Left ventricle myocardium inferior (tissue), 1 donor: Measurements from ENCODE around the gene TECPR2. TPM values are rescaled to one million over a fixed set of nuclear protein-coding genes. Genes with fewer than 3 reads are reported as not detected.
A peak's percentile ranks its signal among the peaks of the same experiment; 100 is the strongest.
"Not testable (repeated sequence)": the region's sequence is repeated elsewhere in the genome, so short reads cannot be mapped to it uniquely, and the experiment has no call there.

Experiments
- DNase-seq: peaks from one replicate; pipeline ENCODE4 v3.0.0-alpha.2; 2020
- H3K27ac ChIP-seq: fragments of 200-600 bp; replicated peaks from 2 replicates; pipeline ENCODE4 v1.8.0; 2021
- H3K27me3 ChIP-seq: fragments of 200-600 bp; 2 replicates; pipeline ENCODE4 v1.8.0; 2021; ENCODE audit warnings: low read depth
- H3K36me3 ChIP-seq: fragments of 200-600 bp; 2 replicates; pipeline ENCODE4 v1.8.0; 2021
- H3K4me1 ChIP-seq: fragments of 200-600 bp; 2 replicates; pipeline ENCODE4 v1.8.0; 2021
- H3K4me3 ChIP-seq: fragments of 200-600 bp; 2 replicates; pipeline ENCODE4 v1.8.0; 2021; ENCODE audit warnings: mild to moderate bottlenecking, moderate library complexity
- H3K9me3 ChIP-seq: fragments of 200-600 bp; replicated peaks from 2 replicates; pipeline ENCODE4 v1.8.0; 2021
- CTCF ChIP-seq: fragments of 200-600 bp; IDR thresholded peaks from 2 replicates; pipeline ENCODE4 v1.8.0; 2021; ENCODE audit warnings: antibody characterized with exemption, mild to moderate bottlenecking, borderline replicate concordance
- intact Hi-C: fragments of 100-400 bp; cut with micrococcal nuclease; formaldehyde crosslinking; loops from one replicate; pipeline ENCODE4 v1.11.0; 2022
- total RNA-seq: library from RNA; stranded (reverse); fragmentation: NEBNext Ultra II Directional; extraction: Animal tissue kit (Norgen Biotek cat#: 25700); gene quantifications from one replicate; pipeline ENCODE4 v1.2.1, GENCODE V29; 2021
- donor health status: DM: no; HTN: yes; CAD: no; lungs with severe emphysema.

The TECPR2 gene
- total RNA-seq, 1 donor from 2014 or later = 20.0 TPM

- Histone ChIP-seq H3K36me3 (no peaks in the 10 kb centered on the region), H3K9me3 (no peaks in the 10 kb centered on the region), H3K27me3 (no peaks in the 10 kb centered on the region), H3K27ac (no peak overlapping the region), H3K4me1 (no peaks in the 10 kb centered on the region), H3K4me3 (no peak overlapping the region)
- TF ChIP-seq CTCF = no peak
- intact Hi-C loops = no loop called here
- DNase-seq = no peak
Observed at GRCh38 chr14:102532204-102532658, 169.5 kb downstream of the TECPR2 start.

GRCh38 chr14:102537981-102538601 lies 175.3 kb downstream of the TECPR2 start:
- TF ChIP-seq CTCF = no peak
- H3K27ac ChIP-seq = no peak overlapping the region
- intact Hi-C loops = no loop called here
- H3K4me1 ChIP-seq = peaks cover 17% of the 10 kb centered on the region
- H3K9me3 ChIP-seq = no peaks in the 10 kb centered on the region
- no peaks in the 10 kb centered on the region for H3K36me3 ChIP-seq
- DNase-seq = no peak
- H3K27me3 ChIP-seq = peaks cover 14% of the 10 kb centered on the region
- no peak overlapping the region for H3K4me3 ChIP-seq

GRCh38 chr14:102538602-102539543 lies 176.1 kb downstream of the TECPR2 start:
- intact Hi-C loops = no loop called here
- H3K36me3 ChIP-seq = no peaks in the 10 kb centered on the region
- no peak for DNase-seq

GRCh38 chr14:102539544-102540314 lies 177.0 kb downstream of the TECPR2 start:
- peak; percentile 72 for DNase-seq
- Histone ChIP-seq H3K27ac (no peak overlapping the region), H3K4me1 (peaks cover 24% of the 10 kb centered on the region), H3K36me3 (no peaks in the 10 kb centered on the region), H3K27me3 (peaks cover 30% of the 10 kb centered on the region), H3K4me3 (no peak overlapping the region), H3K9me3 (no peaks in the 10 kb centered on the region)
- no peak for TF ChIP-seq CTCF
- intact Hi-C loops = no loop called here

More at GRCh38 chr14:102538602-102539543, 176.1 kb downstream of the TECPR2 start:
- Histone ChIP-seq H3K9me3 (no peaks in the 10 kb centered on the region), H3K27ac (no peak overlapping the region), H3K4me3 (no peak overlapping the region), H3K4me1 (peaks cover 17% of the 10 kb centered on the region), H3K27me3 (peaks cover 22% of the 10 kb centered on the region)
- TF ChIP-seq CTCF = no peak

GRCh38 chr14:102540315-102541028 lies 177.7 kb downstream of the TECPR2 start:
- H3K4me3 ChIP-seq = no peak overlapping the region
- no peak for TF ChIP-seq CTCF
- no peak overlapping the region for H3K27ac ChIP-seq
- peaks cover 38% of the 10 kb centered on the region for H3K27me3 ChIP-seq
- no peaks in the 10 kb centered on the region for H3K36me3 ChIP-seq
- no peak for DNase-seq
- no peaks in the 10 kb centered on the region for H3K9me3 ChIP-seq
- intact Hi-C loops = no loop called here
- H3K4me1 ChIP-seq = peaks cover 31% of the 10 kb centered on the region

GRCh38 chr14:102541029-102541491 lies 178.3 kb downstream of the TECPR2 start:
- H3K27ac ChIP-seq, DNase-seq, H3K9me3 ChIP-seq, intact Hi-C loops, H3K4me3 ChIP-seq, H3K36me3 ChIP-seq: not testable (repeated sequence)
- Histone ChIP-seq H3K4me1 (peaks cover 36% of the 10 kb centered on the region), H3K27me3 (peaks cover 43% of the 10 kb centered on the region)
